GM23338 (cell line): ENCODE measurements around the gene TPCN2. TPM values are rescaled to one million over a fixed set of nuclear protein-coding genes. Genes with fewer than 3 reads are reported as not detected.

ENCODE experiments used
- ATAC-seq: fragments of 200-7000 bp; cut with Tn5 transposase; 3 replicates; pipeline ENCODE4 v1.9.1; 2020
- DNase-seq: peaks from one replicate; pipeline ENCODE4 v3.0.0-alpha.2; 2015; ENCODE audit warnings: low spot score
- H2AFZ ChIP-seq: fragments of 200-600 bp; sonication (generic); 2 replicates; pipeline ENCODE4 v1.8.0; 2016; ENCODE audit warnings: antibody characterized with exemption, mild to moderate bottlenecking, moderate library complexity
- H3F3A ChIP-seq: fragments of 200-600 bp; sonication (generic); replicated peaks from 2 replicates; pipeline ENCODE4 v1.8.0; 2017; ENCODE audit warnings: antibody characterized with exemption, mixed run types, low read depth
- H3K27ac ChIP-seq: fragments of 200-600 bp; sonication (generic); 2 replicates; pipeline ENCODE4 v1.6.1; 2016; ENCODE audit warnings: low read depth
- H3K27me3 ChIP-seq: fragments of 200-600 bp; sonication (generic); 2 replicates; pipeline ENCODE4 v1.8.0; 2016; ENCODE audit warnings: mild to moderate bottlenecking, mixed run types, moderate library complexity; ENCODE audit not compliant: insufficient read depth
- H3K36me3 ChIP-seq: fragments of 200-600 bp; sonication (generic); 2 replicates; pipeline ENCODE4 v1.8.0; 2016; ENCODE audit warnings: mild to moderate bottlenecking; ENCODE audit not compliant: insufficient read depth
- H3K4me1 ChIP-seq: fragments of 200-600 bp; sonication (generic); 2 replicates; pipeline ENCODE4 v1.8.0; 2016; ENCODE audit warnings: mild to moderate bottlenecking, moderate library complexity; ENCODE audit not compliant: insufficient read depth
- H3K4me2 ChIP-seq: fragments of 200-600 bp; sonication (generic); 2 replicates; pipeline ENCODE4 v1.7.1; 2017; ENCODE audit warnings: mixed run types
- H3K4me3 ChIP-seq: fragments of 200-600 bp; sonication (generic); 2 replicates; pipeline ENCODE4 v1.6.1; 2016; ENCODE audit warnings: mixed run types
- H3K79me2 ChIP-seq: fragments of 200-600 bp; sonication (generic); replicated peaks from 2 replicates; pipeline ENCODE4 v1.8.0; 2017; ENCODE audit warnings: mild to moderate bottlenecking; ENCODE audit not compliant: insufficient read depth
- H3K9me2 ChIP-seq: fragments of 200-600 bp; sonication (generic); 2 replicates; pipeline ENCODE4 v1.8.0; 2017; ENCODE audit not compliant: insufficient read depth
- H4K20me1 ChIP-seq: fragments of 200-600 bp; sonication (generic); replicated peaks from 2 replicates; pipeline ENCODE4 v1.8.0; 2017; ENCODE audit warnings: mild to moderate bottlenecking; ENCODE audit not compliant: insufficient read depth
- H3K27ac Mint-ChIP-seq: 2 replicates; pipeline ENCODE4 v1.8.0; 2020; ENCODE audit warnings: inconsistent platforms, mild to moderate bottlenecking, moderate library complexity, mixed read lengths
- H3K27me3 Mint-ChIP-seq: 3 replicates; pipeline ENCODE4 v1.8.0; 2022; ENCODE audit warnings: low read depth, mild to moderate bottlenecking, moderate library complexity, mixed read lengths, inconsistent platforms; ENCODE audit not compliant: insufficient read depth, poor library complexity
- H3K36me3 Mint-ChIP-seq: 3 replicates; pipeline ENCODE4 v1.8.0; 2021; ENCODE audit warnings: low read depth, mild to moderate bottlenecking, inconsistent platforms, moderate library complexity, mixed read lengths
- H3K4me1 Mint-ChIP-seq: 3 replicates; pipeline ENCODE4 v1.8.0; 2020; ENCODE audit warnings: mild to moderate bottlenecking, inconsistent platforms, mixed read lengths
- H3K4me3 Mint-ChIP-seq: 3 replicates; pipeline ENCODE4 v1.8.0; 2021; ENCODE audit warnings: moderate library complexity, mild to moderate bottlenecking, inconsistent platforms, mixed read lengths
- H3K9me3 Mint-ChIP-seq: 3 replicates; pipeline ENCODE4 v1.8.0; 2020; ENCODE audit warnings: moderate library complexity, mild to moderate bottlenecking, inconsistent platforms, mixed read lengths
- CREB1 ChIP-seq: fragments of 250-450 bp; sonication (Bioruptor Pico); IDR thresholded peaks from 2 replicates; pipeline ENCODE4 v1.5.0; 2020; ENCODE audit warnings: low read depth, mild to moderate bottlenecking, moderate library complexity
- CTCF ChIP-seq, 2 experiments: fragments of 200-600 bp in 1 of 2; sonication (generic) in 1 of 2; conservative IDR thresholded peaks; 2 replicates each; pipeline versions ENCODE4 v1.5.1 to v1.6.1; 2016 to 2017; ENCODE audit warnings: antibody characterized with exemption in 2 of 2, low read depth in 2 of 2, mild to moderate bottlenecking in 2 of 2, moderate library complexity in 1 of 2
- ETS1 ChIP-seq: IDR thresholded peaks from 2 replicates; pipeline ENCODE4 v1.6.1; 2016; ENCODE audit warnings: antibody characterized with exemption
- EZH2 ChIP-seq: fragments of 200-600 bp; sonication (generic); IDR thresholded peaks from one replicate; pipeline ENCODE4 v1.8.0; 2017; ENCODE audit warnings: antibody characterized with exemption, mild to moderate bottlenecking, low read depth; ENCODE audit not compliant: unreplicated experiment
- EZH2phosphoT487 ChIP-seq: fragments of 200-600 bp; sonication (generic); IDR thresholded peaks from one replicate; pipeline ENCODE4 v1.8.1; 2018; ENCODE audit warnings: antibody characterized with exemption; ENCODE audit not compliant: unreplicated experiment
- JUNB ChIP-seq: IDR thresholded peaks from one replicate; pipeline ENCODE4 v1.6.1; 2016; ENCODE audit warnings: antibody characterized with exemption; ENCODE audit not compliant: unreplicated experiment
- NANOG ChIP-seq: IDR thresholded peaks from 2 replicates; pipeline ENCODE4 v1.6.1; 2016; ENCODE audit warnings: antibody characterized with exemption, borderline replicate concordance
- POLR2AphosphoS5 ChIP-seq: IDR thresholded peaks from 2 replicates; pipeline ENCODE4 v1.6.1; 2016; ENCODE audit warnings: antibody characterized with exemption, low read depth
- STAT1 ChIP-seq: IDR thresholded peaks from one replicate; pipeline ENCODE4 v1.6.1; 2016; ENCODE audit warnings: antibody characterized with exemption; ENCODE audit not compliant: unreplicated experiment
- ZNF114 ChIP-seq: fragments of 250-450 bp; sonication (Bioruptor Pico); IDR thresholded peaks from 2 replicates; pipeline ENCODE4 v1.5.0; 2020; ENCODE audit warnings: mild to moderate bottlenecking, moderate library complexity
- ZNF331 ChIP-seq: fragments of 250-450 bp; sonication (Bioruptor Pico); IDR thresholded peaks from 2 replicates; pipeline ENCODE4 v1.5.0; 2020; ENCODE audit warnings: low read depth, mild to moderate bottlenecking, moderate library complexity
- polyA plus RNA-seq: library from polyadenylated mRNA; unstranded; fragments of >200 nt; fragmentation: Nextera tagmentation; extraction: Ambion mirVana; gene quantifications from 2 replicates; pipeline ENCODE4 v1.2.1, GENCODE V29; 2016
- total RNA-seq: library from RNA; depleted of rRNA; stranded (reverse); fragments of >200 nt; shearing (Covaris generic); gene quantifications from 2 replicates; pipeline ENCODE4 v1.2.3, GENCODE V29; 2014
- TF ChIP-seq, protein P1 (sequence below): fragments of 250-450 bp; sonication (Bioruptor Pico); IDR thresholded peaks from 2 replicates; pipeline ENCODE4 v1.5.0; 2020; ENCODE audit warnings: mild to moderate bottlenecking, moderate library complexity

TPCN2 gene
- total and polyA plus RNA-seq, 2 experiments from 2014 or later = 5.8 to 14.7 TPM

DNA sequence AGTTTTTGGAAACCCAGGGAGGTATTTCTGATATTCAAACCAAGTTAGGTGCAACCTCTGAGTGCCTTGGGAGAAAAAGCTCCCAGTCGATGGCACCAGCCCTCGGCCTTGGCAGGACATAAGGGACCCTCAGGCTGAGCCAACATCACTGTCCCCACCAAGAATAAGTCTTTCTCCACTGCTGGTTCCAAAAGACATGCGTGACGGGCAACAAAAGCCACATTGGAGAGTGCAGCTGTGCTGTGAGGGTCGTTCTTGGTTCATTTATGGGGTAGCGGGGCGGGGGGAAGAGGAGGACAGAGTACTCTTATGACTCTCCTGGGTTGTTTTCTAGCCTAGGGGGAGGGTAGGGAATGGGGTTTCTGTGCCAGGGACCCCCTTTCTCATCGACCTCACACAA is 11.2 kb upstream of the TPCN2 start:
- ATAC-seq (no peak), DNase-seq (no peak)
- Mint-ChIP-seq H3K27me3 (peaks cover 2% of the 10 kb centered on the region), H3K4me3 (no peak overlapping the region), H3K36me3 (no peaks in the 10 kb centered on the region), H3K4me1 (peaks cover 22% of the 10 kb centered on the region), H3K9me3 (no peaks in the 10 kb centered on the region), H3K27ac (no peak overlapping the region)
- H3F3A ChIP-seq = no peaks in the 10 kb centered on the region
- no peak overlapping the region for H3K4me2 ChIP-seq
- no peak for TF ChIP-seq STAT1
- TF ChIP-seq JUNB = no peak
- TF ChIP-seq, protein P1, sequence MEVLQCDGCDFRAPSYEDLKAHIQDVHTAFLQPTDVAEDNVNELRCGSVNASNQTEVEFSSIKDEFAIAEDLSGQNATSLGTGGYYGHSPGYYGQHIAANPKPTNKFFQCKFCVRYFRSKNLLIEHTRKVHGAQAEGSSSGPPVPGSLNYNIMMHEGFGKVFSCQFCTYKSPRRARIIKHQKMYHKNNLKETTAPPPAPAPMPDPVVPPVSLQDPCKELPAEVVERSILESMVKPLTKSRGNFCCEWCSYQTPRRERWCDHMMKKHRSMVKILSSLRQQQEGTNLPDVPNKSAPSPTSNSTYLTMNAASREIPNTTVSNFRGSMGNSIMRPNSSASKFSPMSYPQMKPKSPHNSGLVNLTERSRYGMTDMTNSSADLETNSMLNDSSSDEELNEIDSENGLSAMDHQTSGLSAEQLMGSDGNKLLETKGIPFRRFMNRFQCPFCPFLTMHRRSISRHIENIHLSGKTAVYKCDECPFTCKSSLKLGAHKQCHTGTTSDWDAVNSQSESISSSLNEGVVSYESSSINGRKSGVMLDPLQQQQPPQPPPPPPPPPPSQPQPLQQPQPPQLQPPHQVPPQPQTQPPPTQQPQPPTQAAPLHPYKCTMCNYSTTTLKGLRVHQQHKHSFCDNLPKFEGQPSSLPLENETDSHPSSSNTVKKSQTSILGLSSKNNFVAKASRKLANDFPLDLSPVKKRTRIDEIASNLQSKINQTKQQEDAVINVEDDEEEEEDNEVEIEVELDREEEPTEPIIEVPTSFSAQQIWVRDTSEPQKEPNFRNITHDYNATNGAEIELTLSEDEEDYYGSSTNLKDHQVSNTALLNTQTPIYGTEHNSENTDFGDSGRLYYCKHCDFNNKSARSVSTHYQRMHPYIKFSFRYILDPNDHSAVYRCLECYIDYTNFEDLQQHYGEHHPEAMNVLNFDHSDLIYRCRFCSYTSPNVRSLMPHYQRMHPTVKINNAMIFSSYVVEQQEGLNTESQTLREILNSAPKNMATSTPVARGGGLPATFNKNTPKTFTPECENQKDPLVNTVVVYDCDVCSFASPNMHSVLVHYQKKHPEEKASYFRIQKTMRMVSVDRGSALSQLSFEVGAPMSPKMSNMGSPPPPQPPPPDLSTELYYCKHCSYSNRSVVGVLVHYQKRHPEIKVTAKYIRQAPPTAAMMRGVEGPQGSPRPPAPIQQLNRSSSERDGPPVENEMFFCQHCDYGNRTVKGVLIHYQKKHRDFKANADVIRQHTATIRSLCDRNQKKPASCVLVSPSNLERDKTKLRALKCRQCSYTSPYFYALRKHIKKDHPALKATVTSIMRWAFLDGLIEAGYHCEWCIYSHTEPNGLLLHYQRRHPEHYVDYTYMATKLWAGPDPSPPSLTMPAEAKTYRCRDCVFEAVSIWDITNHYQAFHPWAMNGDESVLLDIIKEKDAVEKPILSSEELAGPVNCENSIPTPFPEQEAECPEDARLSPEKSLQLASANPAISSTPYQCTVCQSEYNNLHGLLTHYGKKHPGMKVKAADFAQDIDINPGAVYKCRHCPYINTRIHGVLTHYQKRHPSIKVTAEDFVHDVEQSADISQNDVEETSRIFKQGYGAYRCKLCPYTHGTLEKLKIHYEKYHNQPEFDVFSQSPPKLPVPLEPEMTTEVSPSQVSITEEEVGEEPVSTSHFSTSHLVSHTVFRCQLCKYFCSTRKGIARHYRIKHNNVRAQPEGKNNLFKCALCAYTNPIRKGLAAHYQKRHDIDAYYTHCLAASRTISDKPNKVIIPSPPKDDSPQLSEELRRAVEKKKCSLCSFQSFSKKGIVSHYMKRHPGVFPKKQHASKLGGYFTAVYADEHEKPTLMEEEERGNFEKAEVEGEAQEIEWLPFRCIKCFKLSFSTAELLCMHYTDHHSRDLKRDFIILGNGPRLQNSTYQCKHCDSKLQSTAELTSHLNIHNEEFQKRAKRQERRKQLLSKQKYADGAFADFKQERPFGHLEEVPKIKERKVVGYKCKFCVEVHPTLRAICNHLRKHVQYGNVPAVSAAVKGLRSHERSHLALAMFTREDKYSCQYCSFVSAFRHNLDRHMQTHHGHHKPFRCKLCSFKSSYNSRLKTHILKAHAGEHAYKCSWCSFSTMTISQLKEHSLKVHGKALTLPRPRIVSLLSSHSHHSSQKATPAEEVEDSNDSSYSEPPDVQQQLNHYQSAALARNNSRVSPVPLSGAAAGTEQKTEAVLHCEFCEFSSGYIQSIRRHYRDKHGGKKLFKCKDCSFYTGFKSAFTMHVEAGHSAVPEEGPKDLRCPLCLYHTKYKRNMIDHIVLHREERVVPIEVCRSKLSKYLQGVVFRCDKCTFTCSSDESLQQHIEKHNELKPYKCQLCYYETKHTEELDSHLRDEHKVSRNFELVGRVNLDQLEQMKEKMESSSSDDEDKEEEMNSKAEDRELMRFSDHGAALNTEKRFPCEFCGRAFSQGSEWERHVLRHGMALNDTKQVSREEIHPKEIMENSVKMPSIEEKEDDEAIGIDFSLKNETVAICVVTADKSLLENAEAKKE (CRISPR knock-in tag) = no peak
- TF ChIP-seq NANOG = no peak
- TF ChIP-seq CTCF (conservative IDR thresholded peaks at IDR 0.05; ENCODE audit: low read depth in 2 of 2) = no peak
- no peak for TF ChIP-seq ZNF331 (CRISPR knock-in tag)
- TF ChIP-seq EZH2phosphoT487 = no peak
- TF ChIP-seq CREB1 (CRISPR knock-in tag) = no peak
- TF ChIP-seq EZH2 = no peak
- TF ChIP-seq ETS1 = no peak
- no peak for TF ChIP-seq ZNF114 (CRISPR knock-in tag)
- no peak for TF ChIP-seq POLR2AphosphoS5
- no peaks in the 10 kb centered on the region for H3K36me3 ChIP-seq
- no peak overlapping the region for H2AFZ ChIP-seq
- no peaks in the 10 kb centered on the region for H3K27me3 ChIP-seq
- no peaks in the 10 kb centered on the region for H4K20me1 ChIP-seq
- H3K4me1 ChIP-seq = no peaks in the 10 kb centered on the region
- no peaks in the 10 kb centered on the region for H3K79me2 ChIP-seq
- H3K27ac ChIP-seq = no peak overlapping the region
- H3K9me2 ChIP-seq = peaks cover 8% of the 10 kb centered on the region; the same call in 1 of the 2 replicates
- H3K4me3 ChIP-seq = no peak overlapping the region
